ENCODE measurements around the gene SLC8A2. TPM values are rescaled to one million over a fixed set of nuclear protein-coding genes. Genes with fewer than 3 reads are reported as not detected.

SLC8A2 gene
- total RNA-seq, 3 donors from 2014 or later (not counting 1 experiment from before 2014, with no cell fraction given) = 0.20 TPM; not detected in 2

DNA sequence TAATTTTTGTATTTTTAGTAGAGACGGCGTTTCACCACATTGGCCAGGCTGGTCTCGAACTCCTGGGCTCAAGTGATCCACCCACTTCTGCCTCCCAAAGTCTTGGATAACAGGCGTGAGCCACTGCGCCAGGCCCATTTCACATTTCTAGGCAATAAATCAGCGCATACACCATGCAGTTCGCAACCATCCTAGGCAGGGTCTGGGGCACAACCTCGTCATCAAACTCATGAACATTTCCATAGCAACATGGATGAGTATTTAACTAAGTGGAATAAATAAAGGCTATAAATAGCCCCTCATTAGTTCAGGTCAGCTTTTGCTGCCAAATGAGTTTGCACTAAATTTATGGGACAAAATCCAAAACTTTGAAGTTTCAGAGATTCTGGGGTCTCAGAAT is 60.6 kb downstream of the SLC8A2 start:
- H3K36me3 Mint-ChIP-seq = no peaks in the 10 kb centered on the region
- DNase-seq (no peak), ATAC-seq (no peak)
- 90% methylated on average over 7 of the region's 8 CpGs for WGBS (ENCODE audit: insufficient coverage)
- Histone ChIP-seq H3K9me3 (ENCODE audit: control insufficient read depth, insufficient read depth, low read length) (no peaks in the 10 kb centered on the region), H3K4me1 (ENCODE audit: control insufficient read depth, insufficient read depth, low read length) (no peaks in the 10 kb centered on the region), H3K27ac (ENCODE audit: low read length) (no peak overlapping the region), H3K27me3 (ENCODE audit: control insufficient read depth, insufficient read depth, low read length) (peaks cover 16% of the 10 kb centered on the region), H3K4me3 (ENCODE audit: low read length) (no peak overlapping the region), H3K36me3 (ENCODE audit: control insufficient read depth, insufficient read depth, low read length) (no peaks in the 10 kb centered on the region)
- intact Hi-C loops (cut with micrococcal nuclease) = no loop called here
- H3K27ac Mint-ChIP-seq = no peak overlapping the region
- no peak overlapping the region for H3K4me3 Mint-ChIP-seq
- no peaks in the 10 kb centered on the region for H3K4me1 Mint-ChIP-seq
- H3K27me3 Mint-ChIP-seq (ENCODE audit: low read depth in 2 of 2) = peaks cover 39 to 46% of the 10 kb centered on the region in 2 donors
- TF ChIP-seq, protein P1, sequence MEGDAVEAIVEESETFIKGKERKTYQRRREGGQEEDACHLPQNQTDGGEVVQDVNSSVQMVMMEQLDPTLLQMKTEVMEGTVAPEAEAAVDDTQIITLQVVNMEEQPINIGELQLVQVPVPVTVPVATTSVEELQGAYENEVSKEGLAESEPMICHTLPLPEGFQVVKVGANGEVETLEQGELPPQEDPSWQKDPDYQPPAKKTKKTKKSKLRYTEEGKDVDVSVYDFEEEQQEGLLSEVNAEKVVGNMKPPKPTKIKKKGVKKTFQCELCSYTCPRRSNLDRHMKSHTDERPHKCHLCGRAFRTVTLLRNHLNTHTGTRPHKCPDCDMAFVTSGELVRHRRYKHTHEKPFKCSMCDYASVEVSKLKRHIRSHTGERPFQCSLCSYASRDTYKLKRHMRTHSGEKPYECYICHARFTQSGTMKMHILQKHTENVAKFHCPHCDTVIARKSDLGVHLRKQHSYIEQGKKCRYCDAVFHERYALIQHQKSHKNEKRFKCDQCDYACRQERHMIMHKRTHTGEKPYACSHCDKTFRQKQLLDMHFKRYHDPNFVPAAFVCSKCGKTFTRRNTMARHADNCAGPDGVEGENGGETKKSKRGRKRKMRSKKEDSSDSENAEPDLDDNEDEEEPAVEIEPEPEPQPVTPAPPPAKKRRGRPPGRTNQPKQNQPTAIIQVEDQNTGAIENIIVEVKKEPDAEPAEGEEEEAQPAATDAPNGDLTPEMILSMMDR (IDR thresholded peaks at IDR 0.05) = no peak
- no peaks in the 10 kb centered on the region for H3K9me3 Mint-ChIP-seq

DNA sequence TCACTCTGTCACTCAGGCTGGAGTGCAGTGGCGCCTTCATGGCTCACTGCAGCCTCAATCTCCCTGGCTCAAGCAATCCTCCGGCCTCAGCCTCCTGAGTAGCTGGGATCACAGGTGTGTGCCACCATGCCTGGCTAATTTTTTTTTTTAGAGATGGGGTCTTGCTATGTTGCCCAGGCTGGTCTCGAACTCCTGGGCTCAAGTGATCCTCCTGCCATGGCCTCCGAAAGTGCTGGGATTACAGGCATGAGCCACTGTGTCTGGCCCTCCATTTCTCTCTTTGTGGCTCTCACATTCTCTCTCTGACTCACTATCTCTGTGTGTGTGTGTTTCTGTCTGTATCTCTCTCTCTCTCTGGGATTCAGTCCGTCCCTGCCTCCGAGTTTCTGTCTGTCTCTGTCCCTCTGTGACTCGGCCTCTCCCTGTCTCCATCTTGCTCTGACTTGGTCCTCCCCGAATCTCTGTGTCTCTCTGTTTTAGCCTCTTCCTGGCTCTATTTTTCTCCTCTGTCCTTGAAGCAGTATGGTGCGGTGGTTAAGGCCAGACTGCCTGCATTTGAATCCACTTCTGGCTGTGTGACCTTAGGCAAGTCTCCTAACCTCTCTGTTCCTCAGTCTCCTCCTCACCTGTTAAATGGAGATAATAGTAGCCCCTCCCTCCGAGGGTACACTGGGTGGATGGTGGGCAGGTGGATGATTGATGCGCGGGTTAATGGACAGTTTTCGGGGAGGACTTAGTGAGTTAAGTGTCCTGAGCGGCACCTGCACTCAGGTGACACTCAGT is 63.3 kb downstream of the SLC8A2 start:
- TF ChIP-seq, protein P1 (IDR thresholded peaks at IDR 0.05) = no peak
- ATAC-seq (no peak), DNase-seq (no peak)
- no peaks in the 10 kb centered on the region for H3K4me1 Mint-ChIP-seq
- Histone ChIP-seq H3K27me3 (ENCODE audit: control insufficient read depth, insufficient read depth, low read length) (peaks cover 17% of the 10 kb centered on the region), H3K27ac (ENCODE audit: low read length) (no peak overlapping the region), H3K9me3 (ENCODE audit: control insufficient read depth, insufficient read depth, low read length) (no peaks in the 10 kb centered on the region), H3K4me3 (ENCODE audit: low read length) (no peak overlapping the region), H3K4me1 (ENCODE audit: control insufficient read depth, insufficient read depth, low read length) (no peaks in the 10 kb centered on the region), H3K36me3 (ENCODE audit: control insufficient read depth, insufficient read depth, low read length) (no peaks in the 10 kb centered on the region)
- intact Hi-C loops (cut with micrococcal nuclease) = no loop called here
- H3K9me3 Mint-ChIP-seq = no peaks in the 10 kb centered on the region
- no peak overlapping the region for H3K4me3 Mint-ChIP-seq
- H3K27me3 Mint-ChIP-seq (ENCODE audit: low read depth in 2 of 2) = peaks cover 38 to 48% of the 10 kb centered on the region in 2 donors
- H3K27ac Mint-ChIP-seq = no peak overlapping the region
- WGBS (ENCODE audit: insufficient coverage) = 89% methylated on average over 13 of the region's 14 CpGs
- H3K36me3 Mint-ChIP-seq = no peaks in the 10 kb centered on the region

DNA sequence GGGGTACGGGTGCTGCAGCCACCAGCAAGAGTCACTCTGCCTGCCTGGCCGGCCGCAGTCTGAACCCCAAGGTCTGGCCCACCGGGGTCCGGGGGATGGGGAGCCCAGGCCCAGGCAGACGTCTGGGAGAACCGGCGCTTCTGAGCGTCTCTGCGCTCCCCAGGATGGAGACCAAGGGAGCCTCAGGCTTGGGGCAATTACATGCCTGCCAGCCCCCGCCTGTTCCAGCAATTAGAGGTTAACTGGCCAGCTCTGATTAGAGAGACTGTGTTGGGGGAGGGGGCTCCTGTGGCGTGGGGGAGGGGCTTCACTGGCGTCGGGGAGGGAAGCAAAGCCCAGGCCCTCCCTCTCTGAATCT is 64.3 kb downstream of the SLC8A2 start:
- Histone ChIP-seq H3K27me3 (ENCODE audit: control insufficient read depth, insufficient read depth, low read length) (peaks cover 15% of the 10 kb centered on the region), H3K4me3 (ENCODE audit: low read length) (no peak overlapping the region), H3K36me3 (ENCODE audit: control insufficient read depth, insufficient read depth, low read length) (no peaks in the 10 kb centered on the region), H3K9me3 (ENCODE audit: control insufficient read depth, insufficient read depth, low read length) (no peaks in the 10 kb centered on the region), H3K4me1 (ENCODE audit: control insufficient read depth, insufficient read depth, low read length) (no peaks in the 10 kb centered on the region), H3K27ac (ENCODE audit: low read length) (no peak overlapping the region)
- intact Hi-C loops (cut with micrococcal nuclease) = no loop called here
- 13% methylated on average over 11 of the region's 14 CpGs for WGBS (ENCODE audit: insufficient coverage)
- TF ChIP-seq, protein P1 (IDR thresholded peaks at IDR 0.05) = no peak
- Mint-ChIP-seq H3K4me3 (no peak overlapping the region), H3K9me3 (no peaks in the 10 kb centered on the region), H3K27me3 (ENCODE audit: low read depth in 2 of 2) (peaks cover 38 to 46% of the 10 kb centered on the region in 2 donors), H3K4me1 (no peaks in the 10 kb centered on the region), H3K36me3 (no peaks in the 10 kb centered on the region), H3K27ac (no peak overlapping the region)
- DNase-seq (no peak), ATAC-seq (no peak)
